CD4-positive, alpha-beta memory T cell (primary cell): ENCODE data around the gene FSD1. TPM values are rescaled to one million over a fixed set of nuclear protein-coding genes. Genes with fewer than 3 reads are reported as not detected.

Experiments used
- CTCF ChIA-PET: fragments of 350-600 bp; sonication (Branson Sonifier 250); formaldehyde crosslinking; loops from one replicate; lab custom pipeline; 2021; ENCODE audit warnings: inconsistent platforms; ENCODE audit not compliant: partially characterized antibody; lab: Charles Lee
- POLR2A ChIA-PET: fragments of 350-600 bp; sonication (Branson Sonifier 250); formaldehyde crosslinking; loops from one replicate; lab custom pipeline; 2021; ENCODE audit not compliant: partially characterized antibody; lab: Charles Lee
- DNase-seq, 5 donors: peaks; one replicate each; pipeline versions ENCODE4 v3.0.0 to v3.0.0-alpha.2; 2020 to 2022; ENCODE audit warnings: mixed read lengths in 1 of 5
- H3K27ac ChIP-seq: one replicate; pipeline ENCODE4 v1.7.0; 2013; ENCODE audit warnings: low read depth, low read length
- H3K27me3 ChIP-seq: 2 replicates; pipeline ENCODE4 v1.7.0; 2013; ENCODE audit warnings: mild to moderate bottlenecking, low read length, moderate library complexity; ENCODE audit not compliant: insufficient read depth
- H3K36me3 ChIP-seq: 2 replicates; pipeline ENCODE4 v1.7.0; 2013; ENCODE audit warnings: mild to moderate bottlenecking, low read length, moderate library complexity; ENCODE audit not compliant: insufficient read depth
- H3K4me1 ChIP-seq: 2 replicates; pipeline ENCODE4 v1.7.0; 2013; ENCODE audit warnings: mild to moderate bottlenecking, low read length, moderate library complexity; ENCODE audit not compliant: insufficient read depth
- H3K4me3 ChIP-seq, 2 donors: one replicate each; pipeline ENCODE4 v1.7.0; 2013; ENCODE audit warnings: low read length in 2 of 2, mild to moderate bottlenecking in 1 of 2
- H3K9me3 ChIP-seq, 2 donors: one replicate each; pipeline ENCODE4 v1.7.0; 2013; ENCODE audit warnings: low read length in 2 of 2, control low read depth in 1 of 2; ENCODE audit not compliant: control insufficient read depth in 1 of 2
- H3K27ac Mint-ChIP-seq, 7 donors: one replicate each; pipeline ENCODE4 v1.8.0; 2020 to 2021; ENCODE audit warnings: mixed read lengths in 7 of 7, mild to moderate bottlenecking in 6 of 7, inconsistent platforms in 3 of 7, moderate library complexity in 3 of 7
- H3K27me3 Mint-ChIP-seq, 2 donors: one replicate each; pipeline ENCODE4 v1.8.0; 2020 to 2021; ENCODE audit warnings: mixed read lengths in 2 of 2
- H3K36me3 Mint-ChIP-seq, 2 donors: one replicate each; pipeline ENCODE4 v1.8.0; 2020 to 2021; ENCODE audit warnings: mixed read lengths in 2 of 2, inconsistent platforms in 1 of 2, mild to moderate bottlenecking in 1 of 2
- H3K4me1 Mint-ChIP-seq, 4 donors: one replicate each; pipeline ENCODE4 v1.8.0; 2020 to 2021; ENCODE audit warnings: mixed read lengths in 4 of 4, mild to moderate bottlenecking in 1 of 4
- H3K4me3 Mint-ChIP-seq, 8 donors: one replicate each; pipeline ENCODE4 v1.8.0; 2020 to 2021; ENCODE audit warnings: mixed read lengths in 8 of 8, mild to moderate bottlenecking in 7 of 8, moderate library complexity in 6 of 8, inconsistent platforms in 3 of 8
- H3K9me3 Mint-ChIP-seq, 8 donors: one replicate each; pipeline ENCODE4 v1.8.0; 2020 to 2021; ENCODE audit warnings: mixed read lengths in 8 of 8, mild to moderate bottlenecking in 5 of 8, inconsistent platforms in 3 of 8, moderate library complexity in 1 of 8
- intact Hi-C: fragments of 100-400 bp; cut with micrococcal nuclease; formaldehyde crosslinking; loops from one replicate; pipeline ENCODE4 v1.15.1; 2023
- polyA plus RNA-seq, 2 donors: library from polyadenylated mRNA; unstranded; fragments of 300-500 nt; fragmentation: Illumina TruSeq; gene quantifications; one replicate each; pipeline ENCODE4 v1.2.3, GENCODE V29; 2021
- total RNA-seq, 2 experiments: library from RNA; stranded (reverse); gene quantifications; one replicate each; pipeline ENCODE4 v1.2.3, GENCODE V29; 2021

FSD1 gene
- total and polyA plus RNA-seq, 4 experiments from 2014 or later = 0.61 to 2.4 (median 1.1) TPM

GRCh38 chr19:4334929-4335570 lies 30.7 kb downstream of the FSD1 start:
- CTCF ChIA-PET = interaction anchor here (4.5 kb wide), 1 partner anchor 18 kb away, joined by 18 read pairs; no protein-coding TSS in a partner anchor
- no peak overlapping the region for H3K27ac ChIP-seq
- DNase-seq = no peak
- no peaks in the 10 kb centered on the region for H3K9me3 ChIP-seq
- Mint-ChIP-seq H3K4me3 (no peak overlapping the region), H3K9me3 (peaks cover 0 to 3% (median 0%) of the 10 kb centered on the region in 8 donors), H3K36me3 (no peaks in the 10 kb centered on the region), H3K27me3 (no peaks in the 10 kb centered on the region), H3K27ac (peak overlapping the region in 2 of 7 donors; percentile 16 to 49), H3K4me1 (peaks cover 12 to 20% (median 16%) of the 10 kb centered on the region in 4 donors)
- H3K4me1 ChIP-seq = peaks cover 13% of the 10 kb centered on the region
- H3K4me3 ChIP-seq = no peak overlapping the region
- POLR2A ChIA-PET = no interaction called here
- H3K36me3 ChIP-seq = no peaks in the 10 kb centered on the region
- intact Hi-C loops = no loop called here
- no peaks in the 10 kb centered on the region for H3K27me3 ChIP-seq

GRCh38 chr19:4337906-4338440 lies 33.6 kb downstream of the FSD1 start:
- no peaks in the 10 kb centered on the region for H3K27me3 ChIP-seq
- H3K27ac ChIP-seq = peak overlapping the region; percentile 42
- H3K27ac Mint-ChIP-seq = peak overlapping the region; percentile 41 to 95 (median 82)
- peaks cover 16 to 31% (median 23%) of the 10 kb centered on the region in 4 donors for H3K4me1 Mint-ChIP-seq
- no peaks in the 10 kb centered on the region for H3K9me3 ChIP-seq
- H3K36me3 ChIP-seq = no peaks in the 10 kb centered on the region
- peak overlapping the region; percentile 52 to 66 for H3K4me3 ChIP-seq
- peaks cover 0 to 3% (median 0%) of the 10 kb centered on the region in 8 donors for H3K9me3 Mint-ChIP-seq
- ChIA-PET CTCF (interaction anchor here (2.2 to 4.5 kb wide), 2 partner anchors 15 to 71 kb away, joined by 9 to 18 read pairs; no protein-coding TSS in a partner anchor), POLR2A (interaction anchor here (0.6 to 1.4 kb wide), 2 partner anchors 26 to 62 kb away, joined by 3 read pairs; partner anchors contain the start of gene SH3GL1)
- H3K36me3 Mint-ChIP-seq = peaks cover 0 to 4% of the 10 kb centered on the region in 2 donors
- no peak for DNase-seq
- H3K27me3 Mint-ChIP-seq = no peaks in the 10 kb centered on the region
- peak overlapping the region; percentile 82 to 98 (median 86) for H3K4me3 Mint-ChIP-seq
- intact Hi-C loops = no loop called here
- peaks cover 19% of the 10 kb centered on the region for H3K4me1 ChIP-seq

GRCh38 chr19:4338441-4339355 lies 34.3 kb downstream of the FSD1 start, which contains the start of gene STAP2:
Gene STAP2 (minus strand): TSS chr19:4338827. CDS start chr19:4338753, 74 bp downstream.
- H3K9me3 ChIP-seq = no peaks in the 10 kb centered on the region
- H3K27me3 ChIP-seq = no peaks in the 10 kb centered on the region
- intact Hi-C loops = no loop called here
- peaks cover 0 to 8% of the 10 kb centered on the region in 2 donors for H3K36me3 Mint-ChIP-seq
- CTCF ChIA-PET = interaction anchor here (2.2 to 4.5 kb wide), 2 partner anchors 14 to 72 kb away, joined by 9 to 18 read pairs; no protein-coding TSS in a partner anchor
- peaks cover 19% of the 10 kb centered on the region for H3K4me1 ChIP-seq
- H3K27me3 Mint-ChIP-seq = no peaks in the 10 kb centered on the region
- H3K27ac Mint-ChIP-seq = peak within 1 kb of the TSS; percentile 42 to 95 (median 82)
- POLR2A ChIA-PET = interaction anchor here (1.4 kb wide), 1 partner anchor 62 kb away, joined by 3 read pairs; the partner anchor contains the start of gene SH3GL1
- no peak for DNase-seq
- H3K9me3 Mint-ChIP-seq = peaks cover 0 to 3% (median 0%) of the 10 kb centered on the region in 8 donors
- peak within 1 kb of the TSS; percentile 52 to 66 for H3K4me3 ChIP-seq
- H3K36me3 ChIP-seq = no peaks in the 10 kb centered on the region
- peak within 1 kb of the TSS; percentile 82 to 98 (median 86) for H3K4me3 Mint-ChIP-seq
- peaks cover 16 to 34% (median 24%) of the 10 kb centered on the region in 4 donors for H3K4me1 Mint-ChIP-seq
- H3K27ac ChIP-seq = peak within 1 kb of the TSS; percentile 42

GRCh38 chr19:4342314-4342614 lies 37.9 kb downstream of the FSD1 start:
- Mint-ChIP-seq H3K27me3 (no peaks in the 10 kb centered on the region), H3K27ac (peak overlapping the region; percentile 88 to 97 (median 95)), H3K9me3 (no peaks in the 10 kb centered on the region), H3K4me3 (peak overlapping the region; percentile 81 to 93 (median 91)), H3K36me3 (peaks cover 4 to 12% of the 10 kb centered on the region in 2 donors), H3K4me1 (peaks cover 17 to 44% (median 30%) of the 10 kb centered on the region in 4 donors)
- CTCF ChIA-PET = interaction anchor here (1.1 to 3.5 kb wide), 4 partner anchors 10 to 60 kb away, joined by 3 to 36 read pairs (median 10); partner anchors contain the start of gene CHAF1A
- Histone ChIP-seq H3K36me3 (no peaks in the 10 kb centered on the region), H3K4me3 (peak overlapping the region; percentile 68 to 98), H3K27ac (peak overlapping the region; percentile 59), H3K9me3 (no peaks in the 10 kb centered on the region), H3K27me3 (no peaks in the 10 kb centered on the region), H3K4me1 (peaks cover 28% of the 10 kb centered on the region)
- POLR2A ChIA-PET = interaction anchor here (0.8 to 4.5 kb wide), 16 partner anchors 8 to 580 kb away, joined by 3 to 42 read pairs (median 7); partner anchors contain the start of genes CHAF1A, EEF2, HDGFL2 and MRPL54
- no peak for DNase-seq
- intact Hi-C loops = loop anchor here (1.0 to 5.0 kb wide), 4 partner anchors 27 to 160 kb away; partner anchors contain the start of genes ANKRD24, FSD1, SIRT6 and TMIGD2

GRCh38 chr19:4342615-4343369 lies 38.4 kb downstream of the FSD1 start:
- Histone ChIP-seq H3K27ac (peak overlapping the region; percentile 79), H3K9me3 (no peaks in the 10 kb centered on the region), H3K27me3 (no peaks in the 10 kb centered on the region), H3K4me1 (peaks cover 28% of the 10 kb centered on the region), H3K36me3 (no peaks in the 10 kb centered on the region), H3K4me3 (peak overlapping the region; percentile 91 to 98)
- Mint-ChIP-seq H3K4me1 (peaks cover 17 to 42% (median 28%) of the 10 kb centered on the region in 4 donors), H3K36me3 (peaks cover 4 to 16% of the 10 kb centered on the region in 2 donors), H3K27ac (peak overlapping the region; percentile 88 to 97 (median 95)), H3K27me3 (no peaks in the 10 kb centered on the region), H3K4me3 (peak overlapping the region; percentile 81 to 93 (median 91)), H3K9me3 (no peaks in the 10 kb centered on the region)
- POLR2A ChIA-PET = interaction anchor here (0.5 to 4.5 kb wide), 26 partner anchors 9 to 716 kb away, joined by 3 to 42 read pairs (median 4); partner anchors contain the start of genes CHAF1A, EEF2, HDGFL2 and MRPL54
- intact Hi-C loops = loop anchor here (1.0 to 5.0 kb wide), 7 partner anchors 14 to 160 kb away; partner anchors contain the start of genes ANKRD24, FSD1, SH3GL1 and SIRT6
- DNase-seq = peak; percentile 94 to 98 (median 97)
- CTCF ChIA-PET = interaction anchor here (0.7 to 3.5 kb wide), 6 partner anchors 10 to 96 kb away, joined by 3 to 36 read pairs (median 6); partner anchors contain the start of genes CHAF1A and YJU2
